Measurements from ENCODE around the gene NGB. TPM values are rescaled to one million over a fixed set of nuclear protein-coding genes. Genes with fewer than 3 reads are reported as not detected.

The NGB gene
- total and polyA plus RNA-seq, 9 of the 15 experiments (the other 6 are each of a cell fraction or from before 2014, with no cell fraction given) = not detected

- TF ChIP-seq ZNF518B (CRISPR knock-in tag; IDR thresholded peaks at IDR 0.05) = no peak
- TF ChIP-seq SRSF3 (IDR thresholded peaks at IDR 0.05; ENCODE audit: insufficient read depth, low read length) = no peak
- TF ChIP-seq TFAP4 (CRISPR knock-in tag; IDR thresholded peaks at IDR 0.05; ENCODE audit: borderline replicate concordance) = no peak
- no peak for TF ChIP-seq RCOR1 (IDR thresholded peaks at IDR 0.05; ENCODE audit: borderline replicate concordance in 1 of 2, low read depth in 2 of 2, low read length in 2 of 2)
- TF ChIP-seq ATF3 (IDR thresholded peaks at IDR 0.05) = no peak
- no peak for TF ChIP-seq ATF3 (CRISPR knock-in tag; conservative IDR thresholded peaks at IDR 0.05)
- no peak for TF ChIP-seq ZSCAN32 (CRISPR knock-in tag; IDR thresholded peaks at IDR 0.05)
Observed at GRCh38 chr14:77276295-77276935, 5.4 kb upstream of the NGB start (continued).
